PC-3 (cell line): ENCODE results near the gene F13A1. TPM values are rescaled to one million over a fixed set of nuclear protein-coding genes. Genes with fewer than 3 reads are reported as not detected.

ENCODE experiments used
- ATAC-seq: fragments of 200-7000 bp; cut with Tn5 transposase; 2 replicates; pipeline ENCODE4 v1.9.1; 2020; ENCODE audit warnings: mild to moderate bottlenecking, moderate library complexity
- BruUV-seq: library from RNA; stranded (reverse); fragments of 400-500 nt; replicated peaks from 2 replicates; lab custom pipeline; 2021; lab: Mats Ljungman, UMichigan
- CTCF ChIA-PET: fragments of 300-600 bp; sonication (Branson Sonifier 250); formaldehyde crosslinking; loops from one replicate; lab custom pipeline; 2022; ENCODE audit warnings: antibody characterized with exemption; lab: Charles Lee
- POLR2A ChIA-PET: fragments of 300-600 bp; sonication (Branson Sonifier 250); formaldehyde crosslinking; loops from one replicate; lab custom pipeline; 2022; ENCODE audit warnings: antibody characterized with exemption; ENCODE audit not compliant: unreplicated experiment; lab: Charles Lee
- DNase-seq: peaks from one replicate; pipeline ENCODE4 v3.0.0-alpha.2; 2015
- H2AFZ ChIP-seq: fragments of 300-600 bp; sonication (generic); 2 replicates; pipeline ENCODE4 v1.6.0; 2016; ENCODE audit warnings: antibody characterized with exemption, low read length
- H3F3A ChIP-seq: fragments of 300-600 bp; sonication (generic); one replicate; pipeline ENCODE4 v1.6.0; 2017; ENCODE audit warnings: antibody characterized with exemption, low read length, control low read depth, mild to moderate bottlenecking; ENCODE audit not compliant: unreplicated experiment
- H3K27ac ChIP-seq: fragments of 300-600 bp; sonication (generic); 2 replicates; pipeline ENCODE4 v1.5.1; 2016; ENCODE audit warnings: mild to moderate bottlenecking, low read length
- H3K27me3 ChIP-seq: fragments of 300-600 bp; sonication (generic); 2 replicates; pipeline ENCODE4 v1.6.1; 2016; ENCODE audit warnings: low read length, mixed read lengths
- H3K36me3 ChIP-seq: fragments of 300-600 bp; sonication (generic); 2 replicates; pipeline ENCODE4 v1.6.1; 2016; ENCODE audit warnings: low read depth, mixed run types, low read length, mixed read lengths
- H3K4me1 ChIP-seq: fragments of 300-600 bp; sonication (generic); 2 replicates; pipeline ENCODE4 v1.5.1; 2016; ENCODE audit warnings: low read length; ENCODE audit not compliant: insufficient read depth
- H3K4me2 ChIP-seq: fragments of 300-600 bp; sonication (generic); 2 replicates; pipeline ENCODE4 v1.6.0; 2016; ENCODE audit warnings: low read length
- H3K4me3 ChIP-seq: fragments of 300-600 bp; sonication (generic); 2 replicates; pipeline ENCODE4 v1.5.1; 2016; ENCODE audit warnings: mild to moderate bottlenecking, low read length, mixed read lengths
- H3K79me2 ChIP-seq: fragments of 300-600 bp; sonication (generic); 2 replicates; pipeline ENCODE4 v1.6.1; 2017; ENCODE audit warnings: low read length, mixed read lengths
- H3K9ac ChIP-seq: fragments of 300-600 bp; sonication (generic); 2 replicates; pipeline ENCODE4 v1.6.0; 2016; ENCODE audit warnings: mild to moderate bottlenecking, low read length
- H3K9me2 ChIP-seq: fragments of 300-600 bp; sonication (generic); replicated peaks from 2 replicates; pipeline ENCODE4 v1.6.1; 2016; ENCODE audit warnings: mixed run types, low read length, mixed read lengths
- H3K9me3 ChIP-seq: fragments of 300-600 bp; sonication (generic); 2 replicates; pipeline ENCODE4 v1.6.1; 2016; ENCODE audit warnings: low read length, mixed read lengths
- H4K20me1 ChIP-seq: fragments of 300-600 bp; sonication (generic); 2 replicates; pipeline ENCODE4 v1.6.1; 2016; ENCODE audit warnings: low read length, mixed read lengths
- EZH2 ChIP-seq: fragments of 300-600 bp; sonication (generic); IDR thresholded peaks from one replicate; pipeline ENCODE4 v1.6.1; 2017; ENCODE audit warnings: antibody characterized with exemption, mild to moderate bottlenecking, low read length; ENCODE audit not compliant: unreplicated experiment
- EZH2phosphoT487 ChIP-seq: fragments of 300-600 bp; sonication (generic); IDR thresholded peaks from 2 replicates; pipeline ENCODE4 v1.6.1; 2018; ENCODE audit warnings: mild to moderate bottlenecking, antibody characterized with exemption, low read length, borderline replicate concordance
- intact Hi-C: fragments of 100-400 bp; cut with micrococcal nuclease; formaldehyde crosslinking; loops from 2 replicates; pipeline ENCODE4 v1.9.0; 2023
- total RNA-seq: library from RNA; depleted of rRNA; stranded (reverse); fragments of >200 nt; gene quantifications from 2 replicates; pipeline ENCODE4 v1.2.3, GENCODE V29; 2014
- TF ChIP-seq, protein P1 (sequence below): fragments of 300-600 bp; sonication (generic); conservative IDR thresholded peaks from 2 replicates; pipeline ENCODE4 v1.5.1; 2017; ENCODE audit warnings: antibody characterized with exemption, low read depth, mild to moderate bottlenecking, low read length

The F13A1 gene
- total RNA-seq, 1 experiment from 2014 or later: not detected

DNA sequence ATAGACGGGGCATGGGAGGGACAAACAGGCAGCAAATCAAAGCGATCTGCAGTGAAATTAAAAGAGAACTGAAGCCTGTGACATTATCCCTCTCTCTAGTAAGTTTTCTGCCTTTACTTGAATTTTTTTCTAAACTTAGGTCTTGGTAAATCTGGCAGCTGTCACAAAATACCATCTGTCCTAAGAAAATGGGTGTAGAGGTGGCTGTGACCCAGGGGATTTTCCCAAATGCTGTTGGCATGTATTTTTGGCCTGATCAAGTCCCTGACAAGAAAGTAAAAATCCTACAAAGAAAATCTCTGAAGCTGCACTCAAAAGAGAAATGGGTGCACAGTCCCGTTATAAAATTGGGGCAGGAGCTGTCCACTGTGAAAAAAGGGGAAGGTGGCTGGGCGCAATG is 30.2 kb upstream of the F13A1 start:
- ChIA-PET POLR2A (no interaction called here), CTCF (no interaction called here)
- no TSS peak for BruUV-seq
- H3K4me1 ChIP-seq: no peaks in the 10 kb centered on the region
- H3K4me2 ChIP-seq: no peak overlapping the region
- H3K9ac ChIP-seq: no peak overlapping the region
- DNase-seq: no peak
- H3K27me3 ChIP-seq: peaks cover 38% of the 10 kb centered on the region
- no peaks in the 10 kb centered on the region for H3K36me3 ChIP-seq
- H2AFZ ChIP-seq: no peak overlapping the region
- H3K4me3 ChIP-seq: no peak overlapping the region
- intact Hi-C loops: no loop called here
- H3K9me2 ChIP-seq: no peaks in the 10 kb centered on the region
- no peak for TF ChIP-seq EZH2phosphoT487
- no peak for TF ChIP-seq EZH2
- TF ChIP-seq, protein P1, sequence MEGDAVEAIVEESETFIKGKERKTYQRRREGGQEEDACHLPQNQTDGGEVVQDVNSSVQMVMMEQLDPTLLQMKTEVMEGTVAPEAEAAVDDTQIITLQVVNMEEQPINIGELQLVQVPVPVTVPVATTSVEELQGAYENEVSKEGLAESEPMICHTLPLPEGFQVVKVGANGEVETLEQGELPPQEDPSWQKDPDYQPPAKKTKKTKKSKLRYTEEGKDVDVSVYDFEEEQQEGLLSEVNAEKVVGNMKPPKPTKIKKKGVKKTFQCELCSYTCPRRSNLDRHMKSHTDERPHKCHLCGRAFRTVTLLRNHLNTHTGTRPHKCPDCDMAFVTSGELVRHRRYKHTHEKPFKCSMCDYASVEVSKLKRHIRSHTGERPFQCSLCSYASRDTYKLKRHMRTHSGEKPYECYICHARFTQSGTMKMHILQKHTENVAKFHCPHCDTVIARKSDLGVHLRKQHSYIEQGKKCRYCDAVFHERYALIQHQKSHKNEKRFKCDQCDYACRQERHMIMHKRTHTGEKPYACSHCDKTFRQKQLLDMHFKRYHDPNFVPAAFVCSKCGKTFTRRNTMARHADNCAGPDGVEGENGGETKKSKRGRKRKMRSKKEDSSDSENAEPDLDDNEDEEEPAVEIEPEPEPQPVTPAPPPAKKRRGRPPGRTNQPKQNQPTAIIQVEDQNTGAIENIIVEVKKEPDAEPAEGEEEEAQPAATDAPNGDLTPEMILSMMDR: no peak
- no peaks in the 10 kb centered on the region for H3K79me2 ChIP-seq
- H3K27ac ChIP-seq: no peak overlapping the region
- no peak for ATAC-seq
- no peaks in the 10 kb centered on the region for H4K20me1 ChIP-seq
- H3F3A ChIP-seq: no peaks in the 10 kb centered on the region
- no peaks in the 10 kb centered on the region for H3K9me3 ChIP-seq

- H4K20me1 ChIP-seq: no peaks in the 10 kb centered on the region
- no peak for ATAC-seq
- no peaks in the 10 kb centered on the region for H3K4me1 ChIP-seq
- no peaks in the 10 kb centered on the region for H3K9me2 ChIP-seq
- peaks cover 46% of the 10 kb centered on the region for H3K27me3 ChIP-seq
- no peak overlapping the region for H3K4me3 ChIP-seq
- H3K27ac ChIP-seq: no peak overlapping the region
- H3F3A ChIP-seq: no peaks in the 10 kb centered on the region
- H2AFZ ChIP-seq: no peak overlapping the region
- POLR2A ChIA-PET: no interaction called here
- H3K36me3 ChIP-seq: no peaks in the 10 kb centered on the region
- CTCF ChIA-PET: no interaction called here
- intact Hi-C loops: no loop called here
- no peak overlapping the region for H3K4me2 ChIP-seq
- TF ChIP-seq EZH2: no peak
- TF ChIP-seq, protein P1: no peak
- TF ChIP-seq EZH2phosphoT487: no peak
- no peak overlapping the region for H3K9ac ChIP-seq
- no peaks in the 10 kb centered on the region for H3K9me3 ChIP-seq
- no TSS peak for BruUV-seq
- no peaks in the 10 kb centered on the region for H3K79me2 ChIP-seq
- DNase-seq: no peak
Measured at GRCh38 chr6:6348256-6348655, 27.8 kb upstream of the F13A1 start.

- TF ChIP-seq, protein P1: no peak
- TF ChIP-seq EZH2 (no peak), EZH2phosphoT487 (no peak)
- Histone ChIP-seq H3K9me2 (no peaks in the 10 kb centered on the region), H3K9me3 (no peaks in the 10 kb centered on the region), H3K27me3 (peaks cover 46% of the 10 kb centered on the region), H3K4me3 (no peak overlapping the region), H3K27ac (no peak overlapping the region), H3K4me2 (no peak overlapping the region), H3K36me3 (no peaks in the 10 kb centered on the region), H3K4me1 (no peaks in the 10 kb centered on the region), H3F3A (no peaks in the 10 kb centered on the region), H3K79me2 (no peaks in the 10 kb centered on the region), H3K9ac (no peak overlapping the region), H4K20me1 (no peaks in the 10 kb centered on the region), H2AFZ (no peak overlapping the region)
- ATAC-seq: no peak
- CTCF ChIA-PET: no interaction called here
- BruUV-seq: no TSS peak
- DNase-seq: no peak
- intact Hi-C loops: no loop called here
- POLR2A ChIA-PET: no interaction called here
Measured at GRCh38 chr6:6346427-6347023, 26.1 kb upstream of the F13A1 start.
